Upper lobe of left lung (tissue), 6 donors: Measurements from ENCODE around the gene LY6G6F. TPM values are rescaled to one million over a fixed set of nuclear protein-coding genes. Genes with fewer than 3 reads are reported as not detected.

Experiments used
- ATAC-seq, 2 donors: fragments of 200-7000 bp; cut with Tn5 transposase; one replicate each; pipeline ENCODE4 v1.9.1; 2022; ENCODE audit warnings: mild to moderate bottlenecking in 2 of 2, moderate library complexity in 2 of 2; ENCODE audit not compliant: low FRiP score in 2 of 2
- DNase-seq, 2 donors: peaks; one replicate each; pipeline ENCODE4 v3.0.0-alpha.2; 2019 to 2020
- H3K27ac ChIP-seq, 4 donors: fragments of 200-600 bp; sonication (generic); one replicate each; pipeline ENCODE4 v1.5.1; 2016 to 2019
- H3K27me3 ChIP-seq, 4 donors: fragments of 200-600 bp; sonication (generic); one replicate each; pipeline ENCODE4 v1.5.1; 2017 to 2019
- H3K36me3 ChIP-seq, 4 donors: fragments of 200-600 bp; sonication (generic); one replicate each; pipeline ENCODE4 v1.5.1; 2016 to 2019
- H3K4me1 ChIP-seq, 4 donors: fragments of 200-600 bp; sonication (generic); one replicate each; pipeline ENCODE4 v1.5.1; 2018 to 2019
- H3K4me3 ChIP-seq, 4 donors: fragments of 200-600 bp; sonication (generic); one replicate each; pipeline ENCODE4 v1.5.1; 2017 to 2019; ENCODE audit warnings: mild to moderate bottlenecking in 2 of 4, moderate library complexity in 1 of 4
- H3K9me3 ChIP-seq, 4 donors: fragments of 200-600 bp; sonication (generic); one replicate each; pipeline ENCODE4 v1.5.1; 2018 to 2019
- CTCF ChIP-seq, 6 experiments: fragments of 450-650 bp in 4 of 6; fragments of 200-600 bp in 2 of 6; sonication (generic) in 2 of 6; IDR thresholded peaks; one replicate each; pipeline ENCODE4 v1.5.1; 2016 to 2019; ENCODE audit warnings: antibody characterized with exemption in 6 of 6
- EP300 ChIP-seq, 4 donors: sonication (generic); formaldehyde crosslinking; IDR thresholded peaks; one replicate each; pipeline ENCODE4 v1.5.1; 2017; ENCODE audit warnings: antibody characterized with exemption in 4 of 4, control low read depth in 2 of 4
- POLR2A ChIP-seq, 4 donors: fragments of 450-650 bp; IDR thresholded peaks; one replicate each; pipeline ENCODE4 v1.5.1; 2016 to 2017; ENCODE audit warnings: antibody characterized with exemption in 4 of 4, mild to moderate bottlenecking in 2 of 4
- POLR2AphosphoS5 ChIP-seq, 2 donors: sonication (generic); formaldehyde crosslinking; IDR thresholded peaks; one replicate each; pipeline ENCODE4 v1.5.1; 2017; ENCODE audit warnings: antibody characterized with exemption in 2 of 2
- whole genome bisulfite sequencing, 2 donors: methylation state at CpG; one replicate each; pipeline ENCODE4 v1.1.5; 2017 to 2018; 5-methylcytosine and 5-hydroxymethylcytosine counted together
- total RNA-seq, 6 donors: library from RNA; depleted of rRNA in 4 of 6; stranded (reverse); fragments of >200 nt in 4 of 6; gene quantifications; one replicate each; pipeline versions ENCODE4 v1.1.0 to v1.2.1, GENCODE V29; 2016 to 2021
- donor health status: DM: no; HTN: no; CAD: no; lungs with moderate emphysema.
- donor health status: DM: no; HTN: yes; CAD: no; lungs with severe emphysema.

Gene LY6G6F
- total RNA-seq, 6 donors from 2014 or later = 0.63 to 9.4 (median 1.7) TPM

GRCh38 chr6:31687860-31688693 is 18.6 kb upstream of the LY6G6F start:
- Histone ChIP-seq H3K4me3 (no peak overlapping the region), H3K27ac (no peak overlapping the region), H3K9me3 (no peaks in the 10 kb centered on the region), H3K36me3 (peaks cover 15 to 86% (median 66%) of the 10 kb centered on the region in 4 donors), H3K4me1 (no peaks in the 10 kb centered on the region), H3K27me3 (no peaks in the 10 kb centered on the region)
- TF ChIP-seq POLR2A (IDR thresholded peaks at IDR 0.05) = no peak
- no peak for TF ChIP-seq POLR2AphosphoS5 (IDR thresholded peaks at IDR 0.05)
- TF ChIP-seq EP300 (IDR thresholded peaks at IDR 0.05) = no peak
- TF ChIP-seq CTCF (IDR thresholded peaks at IDR 0.05) = no peak
- 85 to 87% methylated on average over 13 to 14 of the region's 14 CpGs for WGBS, 2 donors
- ATAC-seq = no peak
- no peak for DNase-seq

- peaks cover 17 to 94% (median 75%) of the 10 kb centered on the region in 4 donors for H3K36me3 ChIP-seq
- DNase-seq (no peak), ATAC-seq (no peak)
- no peak overlapping the region for H3K27ac ChIP-seq
- WGBS, 2 donors = 66 to 75% methylated on average over 7 to 11 of the region's 11 CpGs
- no peaks in the 10 kb centered on the region for H3K27me3 ChIP-seq
- no peak overlapping the region for H3K4me3 ChIP-seq
- no peaks in the 10 kb centered on the region for H3K9me3 ChIP-seq
- no peaks in the 10 kb centered on the region for H3K4me1 ChIP-seq
- peak in 2 of 6 experiments; percentile 9 to 11 for TF ChIP-seq CTCF (IDR thresholded peaks at IDR 0.05)
- no peak for TF ChIP-seq EP300 (IDR thresholded peaks at IDR 0.05)
Observed at GRCh38 chr6:31689249-31690110, 17.2 kb upstream of the LY6G6F start.

DNA sequence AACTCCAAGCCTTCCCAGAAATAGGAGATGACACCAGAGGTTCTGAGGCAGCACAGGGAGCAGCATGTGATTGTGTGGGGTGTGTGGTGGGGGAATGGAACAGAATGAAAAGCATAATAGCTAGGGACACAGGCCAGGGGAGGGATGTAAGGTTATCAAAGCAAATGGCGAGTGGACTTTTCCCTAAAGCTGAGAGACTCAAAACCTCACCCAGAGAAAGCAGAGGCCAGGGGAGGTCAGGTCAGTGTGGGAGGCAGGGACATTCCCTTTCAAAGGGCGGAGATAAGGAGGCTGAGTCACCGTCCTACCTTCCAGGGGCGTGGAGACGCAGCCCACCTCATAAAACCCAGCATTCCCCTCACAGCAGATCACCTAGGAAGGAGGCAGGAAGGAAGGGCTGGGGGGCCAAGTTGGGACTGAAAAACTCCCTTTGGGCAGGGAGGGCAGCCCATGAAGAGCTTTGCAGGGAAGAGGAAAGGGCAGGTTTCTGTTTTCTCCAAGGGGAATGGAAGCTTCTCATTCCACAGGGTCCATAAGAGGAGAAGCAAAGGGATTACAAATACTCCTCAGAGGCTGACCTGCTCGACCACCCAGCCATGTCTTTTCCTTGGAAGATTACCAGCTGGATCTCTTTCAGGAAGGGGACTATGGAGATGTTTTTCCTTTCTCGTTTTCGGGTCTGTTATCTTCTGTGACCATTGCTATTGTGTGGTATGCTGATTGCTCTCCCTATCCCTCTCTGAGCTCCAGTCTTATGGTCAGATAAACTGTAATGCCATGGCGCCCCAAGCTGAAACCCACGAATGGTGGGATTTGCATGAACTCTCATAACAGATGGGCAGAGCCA is 16.2 kb upstream of the LY6G6F start:
- no peak overlapping the region for H3K4me3 ChIP-seq
- peak overlapping the region in 1 of 4 donors; percentile 10 for H3K27ac ChIP-seq
- H3K36me3 ChIP-seq = peaks cover 21 to 99% (median 84%) of the 10 kb centered on the region in 4 donors
- DNase-seq (no peak), ATAC-seq (no peak)
- no peaks in the 10 kb centered on the region for H3K9me3 ChIP-seq
- 73 to 76% methylated on average over 10 of the region's 10 CpGs for WGBS, 2 donors
- no peaks in the 10 kb centered on the region for H3K4me1 ChIP-seq
- no peaks in the 10 kb centered on the region for H3K27me3 ChIP-seq
- TF ChIP-seq POLR2AphosphoS5 (IDR thresholded peaks at IDR 0.05) (no peak), POLR2A (IDR thresholded peaks at IDR 0.05) (no peak), EP300 (IDR thresholded peaks at IDR 0.05) (no peak), CTCF (IDR thresholded peaks at IDR 0.05) (no peak)

DNA sequence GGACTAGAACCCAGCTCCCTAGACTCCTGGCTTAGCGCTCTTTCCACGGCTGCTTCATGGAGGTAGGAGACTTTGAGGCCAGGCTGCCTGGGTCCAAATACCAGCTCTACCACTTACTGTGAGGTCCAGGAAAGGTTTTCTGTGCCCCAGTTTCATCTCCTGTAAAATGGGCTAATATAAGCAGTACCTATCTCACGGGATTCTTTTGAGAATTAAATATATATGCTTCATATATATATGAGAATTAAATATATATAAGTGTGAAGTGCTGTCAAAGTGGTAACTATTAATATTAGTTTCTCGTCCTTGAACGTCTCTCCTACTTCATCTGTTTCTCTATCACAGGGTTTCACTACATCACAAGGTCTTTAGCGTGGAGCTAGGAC is 15.6 kb upstream of the LY6G6F start:
- Histone ChIP-seq H3K27me3 (no peaks in the 10 kb centered on the region), H3K4me3 (no peak overlapping the region), H3K36me3 (peaks cover 21 to 99% (median 90%) of the 10 kb centered on the region in 4 donors), H3K4me1 (no peaks in the 10 kb centered on the region), H3K9me3 (no peaks in the 10 kb centered on the region), H3K27ac (peak overlapping the region in 1 of 4 donors; percentile 10)
- TF ChIP-seq CTCF (IDR thresholded peaks at IDR 0.05) = no peak
- TF ChIP-seq POLR2AphosphoS5 (IDR thresholded peaks at IDR 0.05) = no peak
- no peak for TF ChIP-seq EP300 (IDR thresholded peaks at IDR 0.05)
- TF ChIP-seq POLR2A (IDR thresholded peaks at IDR 0.05) = no peak
- ATAC-seq = no peak
- 87 to 90% methylated on average over 6 of the region's 6 CpGs for WGBS, 2 donors
- no peak for DNase-seq
